SJSA1 (cell line): ENCODE results near the gene TGM4. TPM values are rescaled to one million over a fixed set of nuclear protein-coding genes. Genes with fewer than 3 reads are reported as not detected.

Experiments used
- DNase-seq, 2 experiments: peaks; one replicate each; pipeline ENCODE4 v3.0.0-alpha.2; 2015 to 2020; ENCODE audit warnings: low spot score in 2 of 2, low read depth in 1 of 2
- H3K27ac ChIP-seq: fragments of 250-450 bp; sonication (Bioruptor Pico); 2 replicates; pipeline ENCODE4 v1.5.1; 2020; ENCODE audit warnings: mild to moderate bottlenecking, moderate library complexity
- H3K27me3 ChIP-seq: fragments of 250-450 bp; sonication (Bioruptor Pico); replicated peaks from 2 replicates; pipeline ENCODE4 v1.5.1; 2020; ENCODE audit warnings: mild to moderate bottlenecking, moderate library complexity
- H3K36me3 ChIP-seq: fragments of 250-450 bp; sonication (Bioruptor Pico); 2 replicates; pipeline ENCODE4 v1.5.1; 2020; ENCODE audit warnings: mild to moderate bottlenecking
- H3K4me1 ChIP-seq: fragments of 250-450 bp; sonication (Bioruptor Pico); replicated peaks from 2 replicates; pipeline ENCODE4 v1.6.1; 2021; ENCODE audit warnings: mild to moderate bottlenecking
- H3K4me3 ChIP-seq: fragments of 250-450 bp; sonication (Bioruptor Pico); 2 replicates; pipeline ENCODE4 v1.5.1; 2020; ENCODE audit warnings: mild to moderate bottlenecking
- H3K9me3 ChIP-seq: fragments of 250-450 bp; sonication (Bioruptor Pico); replicated peaks from 2 replicates; pipeline ENCODE4 v1.5.1; 2020; ENCODE audit warnings: mild to moderate bottlenecking
- total RNA-seq: library from RNA; depleted of rRNA; stranded (reverse); fragments of >200 nt; shearing (Covaris generic); gene quantifications from 2 replicates; pipeline ENCODE4 v1.2.3, GENCODE V29; 2014; rRNA removed

The TGM4 gene
- total RNA-seq, 1 experiment from 2014 or later: 0.05 TPM

DNA sequence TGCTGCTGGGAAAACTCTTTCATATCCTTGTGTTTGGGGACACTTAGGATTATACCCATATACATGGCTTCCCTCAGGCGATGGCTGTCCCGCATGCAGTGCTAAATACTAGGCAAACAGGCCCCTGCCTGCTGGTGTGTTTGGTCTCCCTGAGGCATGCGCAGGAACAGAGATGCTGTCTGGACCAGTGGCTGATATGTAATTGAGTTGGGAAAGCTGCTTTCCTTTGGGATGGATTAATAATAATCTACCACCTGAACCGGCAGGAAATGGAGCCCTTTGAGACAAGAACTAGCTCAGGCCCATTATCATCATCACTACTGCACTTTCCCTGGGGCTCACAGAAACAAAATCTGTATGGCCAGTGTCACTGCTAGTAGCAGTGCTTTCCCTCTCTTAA lies 83.6 kb downstream of the TGM4 start:
- Histone ChIP-seq H3K36me3 (no peaks in the 10 kb centered on the region; the same call in 1 of the 2 replicates), H3K9me3 (no peaks in the 10 kb centered on the region), H3K27ac (no peak overlapping the region), H3K4me3 (no peak overlapping the region), H3K27me3 (no peaks in the 10 kb centered on the region), H3K4me1 (peaks cover 12% of the 10 kb centered on the region)
- no peak for DNase-seq

DNA sequence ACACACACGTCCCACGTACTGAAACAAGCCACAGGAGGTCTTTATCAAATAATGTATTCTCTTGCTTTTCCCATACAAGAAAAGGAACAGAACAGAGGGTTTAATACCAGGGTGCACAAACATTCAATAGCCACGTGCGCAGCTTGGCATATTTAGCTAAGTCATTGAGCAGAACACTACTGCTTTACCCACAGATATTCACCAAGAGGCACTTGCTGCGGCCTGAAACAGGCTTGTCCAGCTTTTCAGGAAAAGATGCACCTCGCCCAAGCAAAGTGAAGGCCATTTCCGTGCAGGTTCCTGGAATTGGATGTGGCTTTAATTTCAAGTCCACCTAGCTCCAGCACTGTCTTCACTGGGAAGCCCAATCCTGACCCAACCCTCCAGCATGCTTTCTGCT lies 84.0 kb downstream of the TGM4 start:
- Histone ChIP-seq H3K27ac (no peak overlapping the region), H3K9me3 (no peaks in the 10 kb centered on the region), H3K4me3 (no peak overlapping the region), H3K36me3 (no peaks in the 10 kb centered on the region; the same call in 1 of the 2 replicates), H3K4me1 (peaks cover 15% of the 10 kb centered on the region), H3K27me3 (no peaks in the 10 kb centered on the region)
- DNase-seq: no peak

DNA sequence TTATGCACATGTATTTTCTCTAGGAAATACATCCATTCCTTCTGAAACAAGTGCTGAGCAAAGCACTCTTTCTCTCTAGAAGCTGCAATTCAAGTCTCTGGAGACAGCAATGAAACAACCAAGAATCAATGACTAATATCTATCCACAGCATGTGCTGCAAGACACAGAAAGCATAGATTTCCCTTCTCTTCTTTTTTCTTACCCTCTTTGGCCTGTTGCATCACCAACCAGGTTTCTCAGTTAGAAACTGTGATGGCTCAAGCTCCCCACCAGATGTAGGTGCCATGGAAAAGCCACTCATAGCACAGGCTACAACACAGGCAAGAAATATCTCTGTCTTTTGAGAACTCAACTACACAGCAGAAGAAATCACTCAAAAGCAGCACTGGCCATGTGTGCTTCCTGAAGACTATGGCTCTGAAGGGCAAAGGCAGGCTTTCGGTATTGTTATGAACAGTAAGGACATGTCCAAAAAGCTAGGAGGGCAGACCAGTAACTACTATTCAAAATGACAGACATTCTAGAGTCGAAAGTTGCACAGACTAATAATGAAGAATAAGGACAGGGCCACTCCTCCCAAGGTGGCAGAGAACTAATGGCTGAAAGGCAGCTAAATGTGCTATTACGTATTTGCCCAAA lies 86.1 kb downstream of the TGM4 start:
- H3K27me3 ChIP-seq: no peaks in the 10 kb centered on the region
- H3K36me3 ChIP-seq: no peaks in the 10 kb centered on the region; the same call in 1 of the 2 replicates
- no peak overlapping the region for H3K4me3 ChIP-seq
- H3K27ac ChIP-seq: no peak overlapping the region
- peaks cover 13% of the 10 kb centered on the region for H3K4me1 ChIP-seq
- no peaks in the 10 kb centered on the region for H3K9me3 ChIP-seq
- no peak for DNase-seq

DNA sequence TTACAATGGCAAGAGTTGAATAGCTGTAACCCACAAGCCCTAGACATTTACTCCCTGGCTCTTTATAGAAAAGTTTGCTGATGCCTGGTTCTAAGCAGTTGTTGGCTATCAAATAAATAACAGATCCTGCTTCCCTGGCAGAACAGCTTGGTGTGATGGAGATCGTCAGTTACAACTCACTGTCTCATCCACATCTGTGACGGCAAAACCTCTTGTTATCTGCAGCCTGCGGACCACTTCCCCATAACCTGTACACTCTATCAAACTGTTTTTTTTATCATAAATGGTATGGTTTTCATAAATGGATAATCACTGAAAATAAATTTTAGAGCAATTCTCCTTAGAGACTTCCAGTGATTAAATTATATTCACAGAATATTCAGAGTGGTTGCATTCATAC lies 87.5 kb downstream of the TGM4 start:
- no peak for DNase-seq
- no peaks in the 10 kb centered on the region for H3K27me3 ChIP-seq
- H3K9me3 ChIP-seq: no peaks in the 10 kb centered on the region
- peaks cover 13% of the 10 kb centered on the region for H3K4me1 ChIP-seq
- H3K36me3 ChIP-seq: no peaks in the 10 kb centered on the region; the same call in 1 of the 2 replicates
- no peak overlapping the region for H3K27ac ChIP-seq
- no peak overlapping the region for H3K4me3 ChIP-seq

DNA sequence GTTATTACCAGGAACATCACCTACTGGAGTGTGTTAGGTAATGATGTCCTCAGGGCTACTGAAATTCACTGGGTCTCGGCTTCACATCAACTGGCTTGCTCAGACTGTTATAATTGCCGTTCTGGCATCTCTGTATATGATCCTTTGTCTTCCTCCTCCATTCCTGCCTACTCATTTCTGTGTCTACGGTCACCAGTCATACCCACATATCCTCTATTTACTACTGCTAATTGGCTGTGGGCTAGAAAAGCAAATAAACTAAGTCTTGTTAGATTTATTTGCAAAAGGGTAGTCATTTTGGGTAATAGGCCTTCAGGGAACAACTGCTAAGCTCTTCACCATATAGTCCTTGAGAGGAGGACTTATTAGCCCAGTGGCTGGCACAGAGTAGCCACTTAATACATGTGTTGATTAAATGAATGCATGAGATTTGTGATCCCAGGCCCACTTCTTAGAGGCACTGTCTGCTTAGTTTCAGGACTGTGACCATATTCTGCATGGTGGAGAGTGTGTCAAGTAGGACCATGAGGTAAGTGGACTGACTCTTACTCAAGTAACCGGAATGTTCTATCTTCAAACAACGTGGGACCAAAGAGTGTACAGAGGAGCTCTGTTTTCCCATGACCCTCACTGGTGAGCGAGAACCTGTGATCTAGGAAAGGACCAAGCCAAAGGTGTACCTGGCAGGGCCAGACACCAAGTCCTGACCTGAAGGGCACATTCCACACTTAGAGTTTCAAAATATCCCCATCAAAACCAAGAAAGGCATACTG lies 88.4 kb downstream of the TGM4 start:
- peaks cover 13% of the 10 kb centered on the region for H3K4me1 ChIP-seq
- H3K4me3 ChIP-seq: no peak overlapping the region
- H3K27ac ChIP-seq: no peak overlapping the region
- H3K27me3 ChIP-seq: no peaks in the 10 kb centered on the region
- H3K9me3 ChIP-seq: no peaks in the 10 kb centered on the region
- H3K36me3 ChIP-seq: no peaks in the 10 kb centered on the region; the same call in 1 of the 2 replicates
- DNase-seq: peak in 1 of 2 experiments; percentile 69

DNA sequence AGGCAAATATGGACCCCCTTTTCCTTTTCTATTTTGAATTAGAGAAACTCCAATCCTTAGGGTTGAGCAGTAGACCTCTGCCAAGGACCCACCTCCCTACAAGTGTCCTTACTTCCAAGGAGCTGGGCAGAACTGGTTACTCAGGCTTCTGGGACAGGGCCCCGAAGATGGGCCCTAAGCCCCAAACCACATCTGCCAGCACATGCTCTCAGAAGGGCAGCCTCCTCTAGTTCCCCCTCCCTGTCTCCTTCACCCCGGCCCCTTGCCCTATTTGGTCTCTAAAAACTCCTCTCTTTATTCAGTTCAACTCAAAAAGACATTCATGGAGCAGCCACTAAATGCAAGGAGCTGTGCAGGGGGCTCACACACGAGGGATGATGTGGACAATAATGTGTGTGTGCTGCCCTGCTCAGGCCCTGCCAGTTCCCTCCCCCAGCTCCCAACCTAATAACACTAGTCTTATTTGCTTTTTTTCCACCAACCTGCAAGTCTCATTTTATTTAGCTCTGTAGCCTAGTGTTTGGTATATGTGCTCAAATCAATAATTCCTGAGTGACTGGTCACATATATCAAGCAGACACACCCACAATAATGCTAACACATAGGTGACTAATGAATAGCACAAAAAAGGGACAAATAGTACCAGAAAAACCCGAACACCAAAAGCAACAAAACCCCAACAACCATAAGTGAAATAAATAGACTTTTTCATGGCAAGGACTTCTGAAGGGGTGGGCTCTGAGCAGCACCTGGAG lies 89.3 kb downstream of the TGM4 start:
- no peak overlapping the region for H3K27ac ChIP-seq
- no peaks in the 10 kb centered on the region for H3K9me3 ChIP-seq
- DNase-seq: no peak
- no peaks in the 10 kb centered on the region for H3K36me3 ChIP-seq
- H3K4me1 ChIP-seq: peaks cover 13% of the 10 kb centered on the region
- no peak overlapping the region for H3K4me3 ChIP-seq
- H3K27me3 ChIP-seq: no peaks in the 10 kb centered on the region

Other genes starting within 250 kb of the TGM4 start
- gene ZNF197, start 249.6 kb upstream of the TGM4 start, total RNA-seq: 12.4 and 13.1 TPM in 2 replicates
- gene ZNF35, start 225.9 kb upstream of the TGM4 start, total RNA-seq: 7.7 and 14.7 TPM in 2 replicates
- 0.79 TPM in 1 of 2 replicates, not detected in the other for gene ZNF502, start 161.9 kb upstream of the TGM4 start, total RNA-seq
- 0.53 and 4.4 TPM in 2 replicates for gene ZNF501, start 145.0 kb upstream of the TGM4 start, total RNA-seq
- gene KIAA1143, start 113.0 kb upstream of the TGM4 start, total RNA-seq: 16.2 and 21.7 TPM in 2 replicates
- 26.1 and 28.9 TPM in 2 replicates for gene KIF15, start 112.8 kb upstream of the TGM4 start, total RNA-seq
- 3.8 and 4.8 TPM in 2 replicates for gene TMEM42, start 12.7 kb upstream of the TGM4 start, total RNA-seq
- 48.8 and 55.3 TPM in 2 replicates for gene ZDHHC3, start 101.6 kb downstream of the TGM4 start, total RNA-seq
- gene EXOSC7, start 101.6 kb downstream of the TGM4 start, total RNA-seq: 52.2 and 92.5 TPM in 2 replicates
- 4.4 and 11.6 TPM in 2 replicates for gene CLEC3B, start 151.7 kb downstream of the TGM4 start, total RNA-seq